ENCODE measurements around the gene NKIRAS2. TPM values are rescaled to one million over a fixed set of nuclear protein-coding genes. Genes with fewer than 3 reads are reported as not detected.

NKIRAS2 gene
- total RNA-seq, 1 experiment from 2014 or later: 22.4 TPM

DNA sequence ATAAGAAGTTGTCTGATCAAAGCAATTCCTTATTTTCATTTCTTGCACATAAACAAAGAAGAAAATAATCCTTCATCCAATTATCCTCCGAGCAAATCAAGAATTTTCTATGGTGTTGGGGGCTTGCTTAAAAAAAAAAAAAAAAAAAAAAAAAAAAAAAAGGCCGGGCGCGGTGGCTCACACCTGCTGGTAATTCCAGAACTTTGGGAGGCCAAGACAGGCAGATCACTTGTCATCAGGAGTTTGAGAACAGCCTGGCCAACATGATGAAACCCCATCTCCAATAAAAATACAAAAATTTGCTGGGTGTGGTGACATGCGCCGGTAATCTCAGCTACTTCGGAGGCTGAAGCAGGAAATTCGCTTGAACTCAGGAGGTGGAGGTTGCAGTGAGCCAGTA lies 34.0 kb upstream of the NKIRAS2 start:
- CTCF ChIA-PET: no interaction called here
- TF ChIP-seq, protein P1, sequence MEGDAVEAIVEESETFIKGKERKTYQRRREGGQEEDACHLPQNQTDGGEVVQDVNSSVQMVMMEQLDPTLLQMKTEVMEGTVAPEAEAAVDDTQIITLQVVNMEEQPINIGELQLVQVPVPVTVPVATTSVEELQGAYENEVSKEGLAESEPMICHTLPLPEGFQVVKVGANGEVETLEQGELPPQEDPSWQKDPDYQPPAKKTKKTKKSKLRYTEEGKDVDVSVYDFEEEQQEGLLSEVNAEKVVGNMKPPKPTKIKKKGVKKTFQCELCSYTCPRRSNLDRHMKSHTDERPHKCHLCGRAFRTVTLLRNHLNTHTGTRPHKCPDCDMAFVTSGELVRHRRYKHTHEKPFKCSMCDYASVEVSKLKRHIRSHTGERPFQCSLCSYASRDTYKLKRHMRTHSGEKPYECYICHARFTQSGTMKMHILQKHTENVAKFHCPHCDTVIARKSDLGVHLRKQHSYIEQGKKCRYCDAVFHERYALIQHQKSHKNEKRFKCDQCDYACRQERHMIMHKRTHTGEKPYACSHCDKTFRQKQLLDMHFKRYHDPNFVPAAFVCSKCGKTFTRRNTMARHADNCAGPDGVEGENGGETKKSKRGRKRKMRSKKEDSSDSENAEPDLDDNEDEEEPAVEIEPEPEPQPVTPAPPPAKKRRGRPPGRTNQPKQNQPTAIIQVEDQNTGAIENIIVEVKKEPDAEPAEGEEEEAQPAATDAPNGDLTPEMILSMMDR (IDR thresholded peaks at IDR 0.05): no peak
- TF ChIP-seq POLR2AphosphoS5 (IDR thresholded peaks at IDR 0.05; ENCODE audit: low read depth, low read length) (no peak), TCF7L2 (IDR thresholded peaks at IDR 0.05; ENCODE audit: low read depth, low read length) (no peak), SIN3A (IDR thresholded peaks at IDR 0.05; ENCODE audit: borderline replicate concordance, insufficient read depth, low read depth, low read length) (no peak)
- TF ChIP-seq, protein P2, sequence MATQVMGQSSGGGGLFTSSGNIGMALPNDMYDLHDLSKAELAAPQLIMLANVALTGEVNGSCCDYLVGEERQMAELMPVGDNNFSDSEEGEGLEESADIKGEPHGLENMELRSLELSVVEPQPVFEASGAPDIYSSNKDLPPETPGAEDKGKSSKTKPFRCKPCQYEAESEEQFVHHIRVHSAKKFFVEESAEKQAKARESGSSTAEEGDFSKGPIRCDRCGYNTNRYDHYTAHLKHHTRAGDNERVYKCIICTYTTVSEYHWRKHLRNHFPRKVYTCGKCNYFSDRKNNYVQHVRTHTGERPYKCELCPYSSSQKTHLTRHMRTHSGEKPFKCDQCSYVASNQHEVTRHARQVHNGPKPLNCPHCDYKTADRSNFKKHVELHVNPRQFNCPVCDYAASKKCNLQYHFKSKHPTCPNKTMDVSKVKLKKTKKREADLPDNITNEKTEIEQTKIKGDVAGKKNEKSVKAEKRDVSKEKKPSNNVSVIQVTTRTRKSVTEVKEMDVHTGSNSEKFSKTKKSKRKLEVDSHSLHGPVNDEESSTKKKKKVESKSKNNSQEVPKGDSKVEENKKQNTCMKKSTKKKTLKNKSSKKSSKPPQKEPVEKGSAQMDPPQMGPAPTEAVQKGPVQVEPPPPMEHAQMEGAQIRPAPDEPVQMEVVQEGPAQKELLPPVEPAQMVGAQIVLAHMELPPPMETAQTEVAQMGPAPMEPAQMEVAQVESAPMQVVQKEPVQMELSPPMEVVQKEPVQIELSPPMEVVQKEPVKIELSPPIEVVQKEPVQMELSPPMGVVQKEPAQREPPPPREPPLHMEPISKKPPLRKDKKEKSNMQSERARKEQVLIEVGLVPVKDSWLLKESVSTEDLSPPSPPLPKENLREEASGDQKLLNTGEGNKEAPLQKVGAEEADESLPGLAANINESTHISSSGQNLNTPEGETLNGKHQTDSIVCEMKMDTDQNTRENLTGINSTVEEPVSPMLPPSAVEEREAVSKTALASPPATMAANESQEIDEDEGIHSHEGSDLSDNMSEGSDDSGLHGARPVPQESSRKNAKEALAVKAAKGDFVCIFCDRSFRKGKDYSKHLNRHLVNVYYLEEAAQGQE (IDR thresholded peaks at IDR 0.05; ENCODE audit: insufficient read depth in 1 of 2, low read depth in 2 of 2, low read length in 1 of 2): no peak
- H3K9me3 ChIP-seq (ENCODE audit: control insufficient read depth, insufficient read depth, low read depth, low read length): no peaks in the 10 kb centered on the region
- POLR2A ChIA-PET: no interaction called here
- H3K36me3 ChIP-seq (ENCODE audit: control insufficient read depth, insufficient read depth, low read length): peaks cover 12% of the 10 kb centered on the region
- BruUV-seq (replicated peaks): no TSS peak
- no peaks in the 10 kb centered on the region for H3K4me1 ChIP-seq (ENCODE audit: control insufficient read depth, insufficient read depth, low read length)
- H3K27me3 ChIP-seq (ENCODE audit: control insufficient read depth, insufficient read depth, low read length): no peaks in the 10 kb centered on the region
- in situ Hi-C loops (cut with HindIII; ENCODE audit: low pct_unique_long_range_greater_than_20kb, low sequenced_read_pairs): no loop called here
- H3K27ac ChIP-seq (ENCODE audit: low read length): no peak overlapping the region
- ATAC-seq: no peak
- intact Hi-C loops (cut with micrococcal nuclease; ENCODE audit: unreplicated experiment): no loop called here
- H3K4me3 ChIP-seq (ENCODE audit: low read depth in 2 of 2, low read length in 2 of 2): no peak overlapping the region
- DNase-seq (ENCODE audit: low read depth, low spot score): no peak

DNA sequence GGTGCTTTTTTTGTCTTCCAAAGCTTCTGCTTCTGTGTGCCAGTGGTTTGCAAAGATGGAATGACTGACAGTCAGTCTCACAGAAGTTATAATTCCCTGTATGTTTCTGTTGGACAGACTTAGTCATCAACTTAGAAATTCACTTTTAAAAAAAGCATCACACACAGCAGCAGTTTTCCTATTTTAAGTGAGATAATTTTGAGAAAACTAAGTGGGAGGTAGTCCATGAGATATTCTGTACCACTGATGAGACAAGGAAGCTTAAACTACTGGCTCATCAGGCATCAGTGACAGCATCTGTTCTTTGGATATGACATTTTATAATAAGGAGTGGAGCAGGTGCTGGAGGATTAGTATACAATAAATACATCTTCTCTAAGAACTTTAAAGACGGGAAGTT lies 33.3 kb upstream of the NKIRAS2 start:
- intact Hi-C loops (cut with micrococcal nuclease; ENCODE audit: unreplicated experiment): no loop called here
- POLR2A ChIA-PET: no interaction called here
- no peaks in the 10 kb centered on the region for H3K9me3 ChIP-seq (ENCODE audit: control insufficient read depth, insufficient read depth, low read depth, low read length)
- DNase-seq (ENCODE audit: low read depth, low spot score): no peak
- in situ Hi-C loops (cut with HindIII; ENCODE audit: low pct_unique_long_range_greater_than_20kb, low sequenced_read_pairs): no loop called here
- no peak overlapping the region for H3K4me3 ChIP-seq (ENCODE audit: low read depth in 2 of 2, low read length in 2 of 2)
- TF ChIP-seq POLR2AphosphoS5 (IDR thresholded peaks at IDR 0.05; ENCODE audit: low read depth, low read length) (no peak), TCF7L2 (IDR thresholded peaks at IDR 0.05; ENCODE audit: low read depth, low read length) (no peak), SIN3A (IDR thresholded peaks at IDR 0.05; ENCODE audit: borderline replicate concordance, insufficient read depth, low read depth, low read length) (no peak)
- TF ChIP-seq, protein P2 (IDR thresholded peaks at IDR 0.05; ENCODE audit: insufficient read depth in 1 of 2, low read depth in 2 of 2, low read length in 1 of 2): no peak
- TF ChIP-seq, protein P1 (IDR thresholded peaks at IDR 0.05): no peak
- ATAC-seq: no peak
- CTCF ChIA-PET: no interaction called here
- no peak overlapping the region for H3K27ac ChIP-seq (ENCODE audit: low read length)
- BruUV-seq (replicated peaks): no TSS peak
- peaks cover 12% of the 10 kb centered on the region for H3K36me3 ChIP-seq (ENCODE audit: control insufficient read depth, insufficient read depth, low read length)
- H3K27me3 ChIP-seq (ENCODE audit: control insufficient read depth, insufficient read depth, low read length): no peaks in the 10 kb centered on the region
- no peaks in the 10 kb centered on the region for H3K4me1 ChIP-seq (ENCODE audit: control insufficient read depth, insufficient read depth, low read length)
